HCT116 (cell line): ENCODE data around the gene KAZN. TPM values are rescaled to one million over a fixed set of nuclear protein-coding genes. Genes with fewer than 3 reads are reported as not detected.

Experiments used
- ATAC-seq: fragments of 200-7000 bp; cut with Tn5 transposase; 2 replicates; pipeline ENCODE4 v1.9.1; 2020; ENCODE audit warnings: mild to moderate bottlenecking, moderate library complexity
- BruUV-seq: library from RNA; stranded (reverse); fragments of 400-500 nt; replicated peaks from 2 replicates; lab custom pipeline; 2021; lab: Mats Ljungman, UMichigan
- CTCF ChIA-PET: fragments of 300-600 bp; sonication (Branson Sonifier 250); formaldehyde crosslinking; loops from one replicate; lab custom pipeline; 2021; ENCODE audit warnings: antibody characterized with exemption; lab: Charles Lee
- POLR2A ChIA-PET: fragments of 300-600, 350-600 bp; sonication (Branson Sonifier 250); formaldehyde crosslinking; loops from one replicate; lab custom pipeline; 2021; ENCODE audit warnings: antibody characterized with exemption; lab: Charles Lee
- RAD21 ChIA-PET, 2 experiments: fragments of 300-600 bp; sonication (Branson Sonifier 250); formaldehyde crosslinking; loops; one replicate each; lab custom pipeline; 2023; ENCODE audit warnings: low total read pairs in 2 of 2; ENCODE audit not compliant: uncharacterized antibody in 2 of 2, unreplicated experiment in 2 of 2, low non-redundant PET in 1 of 2; lab: Charles Lee
- DNase-seq: peaks from one replicate; pipeline ENCODE4 v3.0.0-alpha.2; 2010; ENCODE audit warnings: low read depth, low spot score
- H2AFZ ChIP-seq: fragments of 200-600 bp; shearing (Covaris generic), sonication (generic); 2 replicates; pipeline ENCODE4 v1.6.1; 2017; ENCODE audit warnings: low read depth, mixed run types, mixed read lengths, antibody characterized with exemption, low read length; ENCODE audit not compliant: poor library complexity, severe bottlenecking
- H3K27ac ChIP-seq: 2 replicates; pipeline ENCODE4 v1.5.1; 2012; ENCODE audit warnings: low read depth, low read length
- H3K27me3 ChIP-seq: fragments of 200-600 bp; sonication (generic); 2 replicates; pipeline ENCODE4 v1.6.1; 2016; ENCODE audit warnings: mixed run types, low read length, mixed read lengths; ENCODE audit not compliant: insufficient read depth
- H3K36me3 ChIP-seq, 2 experiments: fragments of 200-500 bp in 1 of 2; fragments of 200-600 bp in 1 of 2; sonication (Bioruptor generic) in 1 of 2; sonication (generic) in 1 of 2; 2 replicates each; pipeline versions ENCODE4 v1.5.1 to v1.6.1; 2014 to 2016; ENCODE audit warnings: low read length in 2 of 2, inconsistent platforms in 1 of 2, mixed read lengths in 1 of 2, mixed run types in 1 of 2; ENCODE audit not compliant: insufficient read depth in 2 of 2, control insufficient read depth in 1 of 2
- H3K4me1 ChIP-seq, 2 experiments: fragments of 200-600 bp in 1 of 2; sonication (generic) in 1 of 2; 2 replicates each; pipeline versions ENCODE4 v1.5.1 to v1.6.1; 2012 to 2017; ENCODE audit warnings: low read length in 2 of 2, inconsistent platforms in 1 of 2, mild to moderate bottlenecking in 1 of 2, mixed read lengths in 1 of 2, mixed run types in 1 of 2, moderate library complexity in 1 of 2; ENCODE audit not compliant: insufficient read depth in 2 of 2, control insufficient read depth in 1 of 2
- H3K4me2 ChIP-seq: fragments of 200-600 bp; sonication (generic); 2 replicates; pipeline ENCODE4 v1.6.1; 2017; ENCODE audit warnings: mixed run types, low read length, mixed read lengths
- H3K4me3 ChIP-seq, 2 experiments: fragments of 200-600 bp in 1 of 2; sonication (generic) in 1 of 2; replicated peaks in 1 of 2; 2 replicates each; pipeline ENCODE4 v1.5.1; 2011 to 2016; ENCODE audit warnings: low read length in 2 of 2, control low read depth in 1 of 2, low read depth in 1 of 2, mild to moderate bottlenecking in 1 of 2, mixed read lengths in 1 of 2, mixed run types in 1 of 2
- H3K79me2 ChIP-seq: fragments of 200-600 bp; sonication (generic); 2 replicates; pipeline ENCODE4 v1.6.1; 2017; ENCODE audit warnings: mild to moderate bottlenecking, mixed run types, low read length, moderate library complexity, mixed read lengths; ENCODE audit not compliant: insufficient read depth
- H3K9ac ChIP-seq: fragments of 200-600 bp; sonication (generic); 2 replicates; pipeline ENCODE4 v1.6.1; 2016; ENCODE audit warnings: low read length, mixed read lengths
- H3K9me2 ChIP-seq: fragments of 200-600 bp; sonication (generic), shearing (Covaris generic); 2 replicates; pipeline ENCODE4 v1.6.1; 2017; ENCODE audit warnings: mixed run types, mild to moderate bottlenecking, moderate library complexity; ENCODE audit not compliant: insufficient read depth
- H3K9me3 ChIP-seq, 2 experiments: fragments of 200-500 bp in 1 of 2; fragments of 200-600 bp in 1 of 2; sonication (Bioruptor generic) in 1 of 2; sonication (generic) in 1 of 2; 2 replicates each; pipeline ENCODE4 v1.6.1; 2014 to 2017; ENCODE audit warnings: low read length in 2 of 2, mixed read lengths in 2 of 2, inconsistent platforms in 1 of 2, low read depth in 1 of 2, mild to moderate bottlenecking in 1 of 2, mixed run types in 1 of 2, moderate library complexity in 1 of 2; ENCODE audit not compliant: control insufficient read depth in 1 of 2, insufficient read depth in 1 of 2
- H4K20me1 ChIP-seq: fragments of 200-600 bp; sonication (generic), shearing (Covaris generic); 2 replicates; pipeline ENCODE4 v1.6.1; 2017; ENCODE audit warnings: mixed run types, mild to moderate bottlenecking, moderate library complexity; ENCODE audit not compliant: insufficient read depth
- EZH2phosphoT487 ChIP-seq: fragments of 200-600 bp; IDR thresholded peaks from 2 replicates; pipeline ENCODE4 v1.6.1; 2018; ENCODE audit warnings: antibody characterized with exemption, borderline replicate concordance
- FOSL1 ChIP-seq: IDR thresholded peaks from 2 replicates; pipeline ENCODE4 v1.6.1; 2012; ENCODE audit warnings: low read depth
- POLR2AphosphoS5 ChIP-seq: IDR thresholded peaks from 2 replicates; pipeline ENCODE4 v1.6.1; 2011; ENCODE audit warnings: mild to moderate bottlenecking, low read depth, low read length, moderate library complexity
- RAD21 ChIP-seq: IDR thresholded peaks from 2 replicates; pipeline ENCODE4 v1.6.1; 2012; ENCODE audit warnings: low read depth, mild to moderate bottlenecking
- TCF7L2 ChIP-seq: IDR thresholded peaks from 2 replicates; pipeline ENCODE4 v1.7.0; 2011; ENCODE audit warnings: borderline replicate concordance, inconsistent platforms; ENCODE audit not compliant: insufficient read depth, insufficient read length; ENCODE audit errors: extremely low read depth
- ZFX ChIP-seq: fragments of 450-650 bp; IDR thresholded peaks from 2 replicates; pipeline ENCODE4 v1.6.1; 2017
- ZNF274 ChIP-seq: fragments of 200-500 bp; sonication (Bioruptor generic); IDR thresholded peaks from 2 replicates; pipeline ENCODE4 v1.6.1; 2014; ENCODE audit warnings: mild to moderate bottlenecking, low read depth, low read length, inconsistent platforms
- intact Hi-C: fragments of 100-400 bp; cut with micrococcal nuclease; formaldehyde crosslinking; loops from 2 replicates; pipeline ENCODE4 v1.10.0; 2022
- total RNA-seq: library from RNA; stranded (reverse); gene quantifications from one replicate; pipeline ENCODE4 v1.2.1, GENCODE V29; 2021; ENCODE audit not compliant: unreplicated experiment
- TF ChIP-seq, protein P1 (sequence below), 3 experiments: fragments of 200-600 bp in 1 of 3; sonication (generic) in 1 of 3; IDR thresholded peaks in 2 of 3; conservative IDR thresholded peaks in 1 of 3; 2 replicates each; pipeline ENCODE4 v1.5.1; 2012 to 2017; ENCODE audit warnings: low read depth in 2 of 3, low read length in 2 of 3, antibody characterized with exemption in 1 of 3, borderline replicate concordance in 1 of 3, control low read depth in 1 of 3, mild to moderate bottlenecking in 1 of 3, mixed read lengths in 1 of 3, mixed run types in 1 of 3, moderate library complexity in 1 of 3; ENCODE audit not compliant: insufficient read depth in 1 of 3
- TF ChIP-seq, protein P2 (sequence below): IDR thresholded peaks from 2 replicates; pipeline ENCODE4 v1.6.1; 2012
- TF ChIP-seq, protein P3 (sequence below): IDR thresholded peaks from 2 replicates; pipeline ENCODE4 v1.6.1; 2012; ENCODE audit warnings: low read depth
- TF ChIP-seq, protein P4 (sequence below): IDR thresholded peaks from 2 replicates; pipeline ENCODE4 v1.6.1; 2012

Gene KAZN
- total RNA-seq, 1 experiment from 2014 or later = 13.4 TPM

DNA sequence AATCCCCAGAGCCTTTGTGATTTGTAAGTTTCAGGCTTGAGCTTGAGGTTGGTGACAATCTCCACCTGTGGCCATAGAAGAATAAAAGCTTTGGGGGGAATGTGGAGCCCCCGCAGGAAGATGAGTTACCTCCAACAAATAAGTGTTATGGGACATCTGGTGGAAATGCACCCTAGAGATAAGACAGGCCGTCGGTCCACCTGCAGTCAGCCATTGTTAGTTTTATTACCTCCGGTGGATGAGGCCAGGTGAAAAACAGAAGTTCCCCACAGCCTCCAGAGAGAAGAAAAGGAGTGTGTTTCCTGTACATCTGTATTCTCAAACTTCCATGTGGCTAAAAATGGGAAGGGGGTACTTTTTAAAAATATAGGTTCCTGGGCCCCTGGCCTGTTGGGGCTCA lies 137.4 kb downstream of the KAZN start:
- no peak overlapping the region for H3K4me2 ChIP-seq
- H2AFZ ChIP-seq = no peak overlapping the region
- POLR2A ChIA-PET = no interaction called here
- no peaks in the 10 kb centered on the region for H3K9me3 ChIP-seq
- no peak overlapping the region for H3K27ac ChIP-seq
- H3K9me2 ChIP-seq = no peaks in the 10 kb centered on the region
- no peak for DNase-seq
- peaks cover 0 to 18% of the 10 kb centered on the region in 2 experiments; a peak in 2 of 4 replicates for H3K4me1 ChIP-seq
- RAD21 ChIA-PET = interaction anchor here in 1 of 2 experiments (0.6 kb wide), 1 partner anchor 17 kb away, joined by 3 read pairs; no protein-coding TSS in a partner anchor
- BruUV-seq = no TSS peak
- no peaks in the 10 kb centered on the region for H3K79me2 ChIP-seq
- ATAC-seq = no peak
- H3K36me3 ChIP-seq = no peaks in the 10 kb centered on the region
- intact Hi-C loops = no loop called here
- TF ChIP-seq EZH2phosphoT487 (no peak), RAD21 (no peak), POLR2AphosphoS5 (no peak), ZFX (no peak), TCF7L2 (no peak), FOSL1 (no peak), ZNF274 (no peak)
- TF ChIP-seq, protein P1, sequence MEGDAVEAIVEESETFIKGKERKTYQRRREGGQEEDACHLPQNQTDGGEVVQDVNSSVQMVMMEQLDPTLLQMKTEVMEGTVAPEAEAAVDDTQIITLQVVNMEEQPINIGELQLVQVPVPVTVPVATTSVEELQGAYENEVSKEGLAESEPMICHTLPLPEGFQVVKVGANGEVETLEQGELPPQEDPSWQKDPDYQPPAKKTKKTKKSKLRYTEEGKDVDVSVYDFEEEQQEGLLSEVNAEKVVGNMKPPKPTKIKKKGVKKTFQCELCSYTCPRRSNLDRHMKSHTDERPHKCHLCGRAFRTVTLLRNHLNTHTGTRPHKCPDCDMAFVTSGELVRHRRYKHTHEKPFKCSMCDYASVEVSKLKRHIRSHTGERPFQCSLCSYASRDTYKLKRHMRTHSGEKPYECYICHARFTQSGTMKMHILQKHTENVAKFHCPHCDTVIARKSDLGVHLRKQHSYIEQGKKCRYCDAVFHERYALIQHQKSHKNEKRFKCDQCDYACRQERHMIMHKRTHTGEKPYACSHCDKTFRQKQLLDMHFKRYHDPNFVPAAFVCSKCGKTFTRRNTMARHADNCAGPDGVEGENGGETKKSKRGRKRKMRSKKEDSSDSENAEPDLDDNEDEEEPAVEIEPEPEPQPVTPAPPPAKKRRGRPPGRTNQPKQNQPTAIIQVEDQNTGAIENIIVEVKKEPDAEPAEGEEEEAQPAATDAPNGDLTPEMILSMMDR (IDR thresholded peaks at IDR 0.05 in 2 of 3, conservative IDR thresholded peaks at IDR 0.05 in 1 of 3; ENCODE audit: borderline replicate concordance in 1 of 3, insufficient read depth in 1 of 3, low read depth in 2 of 3, low read length in 2 of 3) = no peak
- TF ChIP-seq, protein P2, sequence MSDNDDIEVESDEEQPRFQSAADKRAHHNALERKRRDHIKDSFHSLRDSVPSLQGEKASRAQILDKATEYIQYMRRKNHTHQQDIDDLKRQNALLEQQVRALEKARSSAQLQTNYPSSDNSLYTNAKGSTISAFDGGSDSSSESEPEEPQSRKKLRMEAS = no peak
- TF ChIP-seq, protein P3, sequence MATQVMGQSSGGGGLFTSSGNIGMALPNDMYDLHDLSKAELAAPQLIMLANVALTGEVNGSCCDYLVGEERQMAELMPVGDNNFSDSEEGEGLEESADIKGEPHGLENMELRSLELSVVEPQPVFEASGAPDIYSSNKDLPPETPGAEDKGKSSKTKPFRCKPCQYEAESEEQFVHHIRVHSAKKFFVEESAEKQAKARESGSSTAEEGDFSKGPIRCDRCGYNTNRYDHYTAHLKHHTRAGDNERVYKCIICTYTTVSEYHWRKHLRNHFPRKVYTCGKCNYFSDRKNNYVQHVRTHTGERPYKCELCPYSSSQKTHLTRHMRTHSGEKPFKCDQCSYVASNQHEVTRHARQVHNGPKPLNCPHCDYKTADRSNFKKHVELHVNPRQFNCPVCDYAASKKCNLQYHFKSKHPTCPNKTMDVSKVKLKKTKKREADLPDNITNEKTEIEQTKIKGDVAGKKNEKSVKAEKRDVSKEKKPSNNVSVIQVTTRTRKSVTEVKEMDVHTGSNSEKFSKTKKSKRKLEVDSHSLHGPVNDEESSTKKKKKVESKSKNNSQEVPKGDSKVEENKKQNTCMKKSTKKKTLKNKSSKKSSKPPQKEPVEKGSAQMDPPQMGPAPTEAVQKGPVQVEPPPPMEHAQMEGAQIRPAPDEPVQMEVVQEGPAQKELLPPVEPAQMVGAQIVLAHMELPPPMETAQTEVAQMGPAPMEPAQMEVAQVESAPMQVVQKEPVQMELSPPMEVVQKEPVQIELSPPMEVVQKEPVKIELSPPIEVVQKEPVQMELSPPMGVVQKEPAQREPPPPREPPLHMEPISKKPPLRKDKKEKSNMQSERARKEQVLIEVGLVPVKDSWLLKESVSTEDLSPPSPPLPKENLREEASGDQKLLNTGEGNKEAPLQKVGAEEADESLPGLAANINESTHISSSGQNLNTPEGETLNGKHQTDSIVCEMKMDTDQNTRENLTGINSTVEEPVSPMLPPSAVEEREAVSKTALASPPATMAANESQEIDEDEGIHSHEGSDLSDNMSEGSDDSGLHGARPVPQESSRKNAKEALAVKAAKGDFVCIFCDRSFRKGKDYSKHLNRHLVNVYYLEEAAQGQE = no peak
- TF ChIP-seq, protein P4, sequence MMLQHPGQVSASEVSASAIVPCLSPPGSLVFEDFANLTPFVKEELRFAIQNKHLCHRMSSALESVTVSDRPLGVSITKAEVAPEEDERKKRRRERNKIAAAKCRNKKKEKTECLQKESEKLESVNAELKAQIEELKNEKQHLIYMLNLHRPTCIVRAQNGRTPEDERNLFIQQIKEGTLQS = no peak
- CTCF ChIA-PET = no interaction called here
- H4K20me1 ChIP-seq = no peaks in the 10 kb centered on the region
- peaks cover 4% of the 10 kb centered on the region; the same call in 1 of the 2 replicates for H3K27me3 ChIP-seq
- H3K9ac ChIP-seq = no peak overlapping the region
- no peak overlapping the region for H3K4me3 ChIP-seq
